Lung microvascular endothelial cell (primary cell): ENCODE measurements around the gene AIMP1. TPM values are rescaled to one million over a fixed set of nuclear protein-coding genes. Genes with fewer than 3 reads are reported as not detected.

ENCODE experiments used
- total RNA-seq: library from RNA; depleted of rRNA; stranded (reverse); fragments of >200 nt; gene quantifications from 2 replicates; pipeline ENCODE4 v1.2.1, GENCODE V29; 2014

Gene AIMP1
- total RNA-seq, 1 donor from 2014 or later = 11.3 TPM

Other genes starting within 250 kb of the AIMP1 start
- gene TBCK, start 341 bp upstream of the AIMP1 start, total RNA-seq = 15.9 and 25.4 TPM in 2 replicates
- gene GIMD1, start 52.2 kb downstream of the AIMP1 start, total RNA-seq = not detected in 2 replicates